Measurements from ENCODE around the gene RNF223. TPM values are rescaled to one million over a fixed set of nuclear protein-coding genes. Genes with fewer than 3 reads are reported as not detected.
A peak's percentile ranks its signal among the peaks of the same experiment; 100 is the strongest.

Gene RNF223
- total RNA-seq, 3 donors from 2014 or later, result 1.3 to 7.5 (median 2.1) TPM

- H3K9me3 ChIP-seq, result no peaks in the 10 kb centered on the region
- DNase-seq (no peak), ATAC-seq (peak; percentile 5)
- H3K36me3 ChIP-seq (ENCODE audit: low read depth), result no peaks in the 10 kb centered on the region
- H3K4me1 ChIP-seq (ENCODE audit: low read depth), result peaks cover 12% of the 10 kb centered on the region
- H3K4me3 ChIP-seq, result no peak overlapping the region
- intact Hi-C loops (cut with DNase I, micrococcal nuclease), result no loop called here
- no peak for TF ChIP-seq CTCF (IDR thresholded peaks at IDR 0.05)
Observed at GRCh38 chr1:1024771-1025699, 49.1 kb downstream of the RNF223 start.

- ATAC-seq (no peak), DNase-seq (no peak)
- no peak for TF ChIP-seq CTCF (IDR thresholded peaks at IDR 0.05)
- Histone ChIP-seq H3K4me1 (ENCODE audit: low read depth) (peaks cover 12% of the 10 kb centered on the region), H3K36me3 (ENCODE audit: low read depth) (no peaks in the 10 kb centered on the region), H3K4me3 (no peak overlapping the region), H3K9me3 (no peaks in the 10 kb centered on the region)
- intact Hi-C loops (cut with DNase I, micrococcal nuclease), result no loop called here
Observed at GRCh38 chr1:1024149-1024770, 49.8 kb downstream of the RNF223 start.

GRCh38 chr1:1023700-1024099 is 50.4 kb downstream of the RNF223 start:
- H3K4me1 ChIP-seq (ENCODE audit: low read depth), result peaks cover 16% of the 10 kb centered on the region
- no peaks in the 10 kb centered on the region for H3K9me3 ChIP-seq
- DNase-seq (no peak), ATAC-seq (no peak)
- H3K4me3 ChIP-seq, result no peak overlapping the region
- intact Hi-C loops (cut with DNase I, micrococcal nuclease), result no loop called here
- H3K36me3 ChIP-seq (ENCODE audit: low read depth), result no peaks in the 10 kb centered on the region
- TF ChIP-seq CTCF (IDR thresholded peaks at IDR 0.05), result no peak

GRCh38 chr1:1022302-1023009 is 51.6 kb downstream of the RNF223 start:
- Histone ChIP-seq H3K36me3 (ENCODE audit: low read depth) (no peaks in the 10 kb centered on the region), H3K4me3 (no peak overlapping the region), H3K9me3 (no peaks in the 10 kb centered on the region), H3K4me1 (ENCODE audit: low read depth) (peaks cover 16% of the 10 kb centered on the region)
- intact Hi-C loops (cut with DNase I, micrococcal nuclease), result no loop called here
- no peak for TF ChIP-seq CTCF (IDR thresholded peaks at IDR 0.05)
- no peak for DNase-seq
- ATAC-seq, result no peak

- no peak for DNase-seq
- Histone ChIP-seq H3K9me3 (no peaks in the 10 kb centered on the region), H3K4me1 (ENCODE audit: low read depth) (peaks cover 16% of the 10 kb centered on the region), H3K36me3 (ENCODE audit: low read depth) (no peaks in the 10 kb centered on the region), H3K4me3 (no peak overlapping the region)
- no peak for ATAC-seq
- no peak for TF ChIP-seq CTCF (IDR thresholded peaks at IDR 0.05)
- intact Hi-C loops (cut with DNase I, micrococcal nuclease), result no loop called here
Observed at GRCh38 chr1:1021920-1022259, 52.2 kb downstream of the RNF223 start.

Measured in mucosa of descending colon (tissue), 3 donors.